Ishikawa (cell line): ENCODE measurements around the gene BCKDHA.

Experiments
- CEBPB ChIP-seq: IDR thresholded peaks from 2 replicates; pipeline ENCODE4 v1.6.1; 2012
- CREB1 ChIP-seq: IDR thresholded peaks from 2 replicates; pipeline ENCODE4 v1.6.1; 2012; ENCODE audit warnings: low read depth
- EGR1 ChIP-seq: IDR thresholded peaks from 2 replicates; pipeline ENCODE4 v1.6.1; 2012
- EP300 ChIP-seq: IDR thresholded peaks from 2 replicates; pipeline ENCODE4 v1.6.1; 2012; ENCODE audit warnings: borderline replicate concordance
- FOXM1 ChIP-seq: IDR thresholded peaks from 2 replicates; pipeline ENCODE4 v1.6.1; 2012; ENCODE audit warnings: low read depth, borderline replicate concordance
- MAX ChIP-seq: IDR thresholded peaks from 2 replicates; pipeline ENCODE4 v1.6.1; 2012
- NFIC ChIP-seq: IDR thresholded peaks from 2 replicates; pipeline ENCODE4 v1.6.1; 2012
- RAD21 ChIP-seq: IDR thresholded peaks from 2 replicates; pipeline ENCODE4 v1.6.1; 2012; ENCODE audit warnings: low read depth
- TAF1 ChIP-seq: IDR thresholded peaks from 2 replicates; pipeline ENCODE4 v1.6.1; 2012; ENCODE audit warnings: low read depth, mild to moderate bottlenecking
- TCF12 ChIP-seq: IDR thresholded peaks from 2 replicates; pipeline ENCODE4 v1.6.1; 2012; ENCODE audit warnings: low read depth
- TEAD4 ChIP-seq: IDR thresholded peaks from 2 replicates; pipeline ENCODE4 v1.6.1; 2012
- USF1 ChIP-seq: IDR thresholded peaks from 2 replicates; pipeline ENCODE4 v1.6.1; 2012
- ZBTB7A ChIP-seq: IDR thresholded peaks from 2 replicates; pipeline ENCODE4 v1.6.1; 2012; ENCODE audit warnings: low read depth
- TF ChIP-seq, protein P1 (sequence below): IDR thresholded peaks from 2 replicates; pipeline ENCODE4 v1.6.1; 2012; ENCODE audit warnings: low read depth, mild to moderate bottlenecking

DNA sequence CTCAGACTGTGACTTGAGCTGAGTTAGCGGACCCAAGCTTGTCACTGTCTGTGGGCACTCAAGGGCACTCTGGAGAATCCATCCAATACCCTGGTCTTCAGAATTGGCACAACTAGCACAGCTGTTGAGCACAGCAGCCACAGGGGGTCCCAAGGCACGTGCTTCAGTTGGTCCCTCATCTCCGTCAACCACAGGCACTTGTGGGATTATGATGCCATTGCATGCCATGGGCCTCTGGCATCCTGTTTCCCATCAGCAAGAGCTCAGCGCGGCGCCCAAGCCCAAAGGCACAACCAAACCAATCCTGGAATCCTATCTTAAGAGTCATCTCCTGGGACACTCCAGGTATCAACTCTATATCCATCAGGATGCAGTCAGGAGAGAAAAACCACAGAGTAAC, 33.3 kb downstream of the BCKDHA start:
- TF ChIP-seq TCF12 (no peak), TAF1 (no peak), FOXM1 (no peak), MAX (no peak), EGR1 (no peak), CEBPB (no peak), USF1 (no peak), EP300 (no peak), NFIC (no peak), RAD21 (no peak), ZBTB7A (no peak), TEAD4 (no peak), CREB1 (no peak)
- TF ChIP-seq, protein P1, sequence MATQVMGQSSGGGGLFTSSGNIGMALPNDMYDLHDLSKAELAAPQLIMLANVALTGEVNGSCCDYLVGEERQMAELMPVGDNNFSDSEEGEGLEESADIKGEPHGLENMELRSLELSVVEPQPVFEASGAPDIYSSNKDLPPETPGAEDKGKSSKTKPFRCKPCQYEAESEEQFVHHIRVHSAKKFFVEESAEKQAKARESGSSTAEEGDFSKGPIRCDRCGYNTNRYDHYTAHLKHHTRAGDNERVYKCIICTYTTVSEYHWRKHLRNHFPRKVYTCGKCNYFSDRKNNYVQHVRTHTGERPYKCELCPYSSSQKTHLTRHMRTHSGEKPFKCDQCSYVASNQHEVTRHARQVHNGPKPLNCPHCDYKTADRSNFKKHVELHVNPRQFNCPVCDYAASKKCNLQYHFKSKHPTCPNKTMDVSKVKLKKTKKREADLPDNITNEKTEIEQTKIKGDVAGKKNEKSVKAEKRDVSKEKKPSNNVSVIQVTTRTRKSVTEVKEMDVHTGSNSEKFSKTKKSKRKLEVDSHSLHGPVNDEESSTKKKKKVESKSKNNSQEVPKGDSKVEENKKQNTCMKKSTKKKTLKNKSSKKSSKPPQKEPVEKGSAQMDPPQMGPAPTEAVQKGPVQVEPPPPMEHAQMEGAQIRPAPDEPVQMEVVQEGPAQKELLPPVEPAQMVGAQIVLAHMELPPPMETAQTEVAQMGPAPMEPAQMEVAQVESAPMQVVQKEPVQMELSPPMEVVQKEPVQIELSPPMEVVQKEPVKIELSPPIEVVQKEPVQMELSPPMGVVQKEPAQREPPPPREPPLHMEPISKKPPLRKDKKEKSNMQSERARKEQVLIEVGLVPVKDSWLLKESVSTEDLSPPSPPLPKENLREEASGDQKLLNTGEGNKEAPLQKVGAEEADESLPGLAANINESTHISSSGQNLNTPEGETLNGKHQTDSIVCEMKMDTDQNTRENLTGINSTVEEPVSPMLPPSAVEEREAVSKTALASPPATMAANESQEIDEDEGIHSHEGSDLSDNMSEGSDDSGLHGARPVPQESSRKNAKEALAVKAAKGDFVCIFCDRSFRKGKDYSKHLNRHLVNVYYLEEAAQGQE, result no peak
